NCI-H187 (cell line): ENCODE results near the gene OTOA.
"Not testable (repeated sequence)": the region's sequence is repeated elsewhere in the genome, so short reads cannot be mapped to it uniquely, and the experiment has no call there.

Experiments used
- DNase-seq, 2 experiments: peaks; one replicate each; lab custom pipeline; 2025; lab: John Stamatoyannopoulos, UW

OTOA gene

DNA sequence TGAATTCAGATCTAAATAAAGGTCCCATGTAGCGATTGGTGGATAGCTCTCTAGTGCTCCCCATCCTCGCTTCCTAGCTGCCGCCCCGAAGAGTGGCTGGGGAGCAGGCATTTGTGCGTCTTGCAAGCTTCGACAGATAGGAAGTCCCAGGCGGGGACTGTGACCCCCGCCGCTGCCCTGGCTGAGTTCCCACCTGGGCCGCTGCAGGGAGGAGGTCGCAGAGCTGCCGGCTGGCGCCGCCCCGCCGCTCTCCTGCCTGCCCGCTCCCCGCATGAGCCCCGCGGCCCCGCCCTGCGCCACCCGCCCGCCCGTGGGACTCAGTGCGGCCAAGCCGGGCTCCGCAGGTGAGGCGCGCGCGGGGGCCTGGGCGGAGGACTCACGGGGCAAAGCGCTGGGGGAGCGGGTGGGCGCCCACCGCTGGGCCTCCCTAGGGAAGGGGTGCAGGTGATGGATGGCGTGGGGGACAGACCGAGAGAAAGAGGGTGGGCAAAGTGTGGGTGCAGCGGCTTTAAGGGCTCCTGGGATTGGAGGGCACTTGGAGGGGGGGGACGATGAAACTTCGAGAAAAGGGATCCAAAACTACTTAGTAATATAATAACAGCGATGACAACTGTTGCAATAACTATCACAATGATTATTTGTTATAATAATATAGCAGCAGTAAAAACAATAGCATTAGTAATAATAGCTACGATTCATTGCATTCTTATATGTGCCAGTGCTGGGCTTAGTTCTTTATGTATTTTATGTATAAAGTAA lies at the start of gene OTOA:
TSS of gene OTOA (plus strand) at position 80 of the 759 bp plus-strand sequence. CDS start 14,547 bp downstream, outside the sequence.
- DNase-seq, result no peak

DNA sequence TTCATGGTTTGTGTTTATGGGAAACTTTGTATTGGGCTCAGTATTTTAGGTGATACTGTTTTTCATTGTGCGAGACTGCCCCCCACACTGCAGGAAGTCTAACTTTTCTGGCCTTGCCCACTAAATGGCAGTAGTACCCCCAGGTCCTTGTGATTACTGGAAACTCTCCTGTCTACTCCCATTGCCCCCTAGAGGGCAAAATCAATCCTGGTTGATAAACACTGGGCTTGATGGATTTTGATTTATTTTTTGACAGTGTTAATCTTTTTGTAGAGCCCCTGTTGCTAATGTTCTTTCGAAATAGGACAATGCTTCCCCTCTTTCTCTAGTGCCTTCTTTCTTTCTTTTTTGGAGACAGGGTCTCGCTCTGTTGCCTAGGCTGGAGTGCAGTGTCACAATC lies 48.9 kb upstream of the OTOA start:
- no peak for DNase-seq

DNA sequence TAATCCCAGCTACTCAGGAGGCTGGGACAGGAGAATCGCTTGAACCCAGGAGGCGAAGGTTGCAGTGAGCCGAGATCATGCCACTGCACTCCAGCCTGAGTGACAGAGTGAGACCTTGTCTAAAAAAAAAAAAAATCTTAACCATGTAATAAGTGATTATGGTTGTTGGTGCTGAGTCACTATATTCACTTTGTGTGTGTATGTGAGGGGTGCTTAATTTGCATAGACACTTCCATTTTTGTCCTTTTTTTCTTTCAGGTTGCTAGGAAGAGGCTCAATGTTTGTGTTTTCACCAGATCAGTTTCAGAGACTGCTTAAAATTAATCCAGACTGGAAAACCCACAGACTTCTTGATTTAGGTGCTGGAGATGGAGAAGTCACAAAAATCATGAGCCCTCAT lies 46.2 kb upstream of the OTOA start:
- no peak for DNase-seq

DNA sequence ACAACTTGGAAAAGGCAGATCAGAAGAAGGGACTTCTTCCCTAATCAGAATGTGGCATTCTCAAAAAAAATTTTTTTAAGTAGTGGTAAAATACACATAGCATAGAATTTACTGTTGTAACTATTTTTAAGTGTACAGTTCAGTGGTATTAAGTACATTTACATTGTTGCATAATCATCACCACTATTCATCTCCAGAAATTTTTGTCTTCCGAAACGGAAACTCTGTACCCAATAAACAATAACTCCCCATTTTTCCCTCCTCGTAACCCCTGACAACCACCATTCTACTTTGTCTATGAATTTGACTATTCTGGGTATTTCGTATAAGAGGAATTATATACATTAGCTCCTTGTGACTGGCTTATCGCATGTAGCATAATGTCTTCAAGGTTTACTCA lies 45.5 kb upstream of the OTOA start:
- no peak for DNase-seq

DNA sequence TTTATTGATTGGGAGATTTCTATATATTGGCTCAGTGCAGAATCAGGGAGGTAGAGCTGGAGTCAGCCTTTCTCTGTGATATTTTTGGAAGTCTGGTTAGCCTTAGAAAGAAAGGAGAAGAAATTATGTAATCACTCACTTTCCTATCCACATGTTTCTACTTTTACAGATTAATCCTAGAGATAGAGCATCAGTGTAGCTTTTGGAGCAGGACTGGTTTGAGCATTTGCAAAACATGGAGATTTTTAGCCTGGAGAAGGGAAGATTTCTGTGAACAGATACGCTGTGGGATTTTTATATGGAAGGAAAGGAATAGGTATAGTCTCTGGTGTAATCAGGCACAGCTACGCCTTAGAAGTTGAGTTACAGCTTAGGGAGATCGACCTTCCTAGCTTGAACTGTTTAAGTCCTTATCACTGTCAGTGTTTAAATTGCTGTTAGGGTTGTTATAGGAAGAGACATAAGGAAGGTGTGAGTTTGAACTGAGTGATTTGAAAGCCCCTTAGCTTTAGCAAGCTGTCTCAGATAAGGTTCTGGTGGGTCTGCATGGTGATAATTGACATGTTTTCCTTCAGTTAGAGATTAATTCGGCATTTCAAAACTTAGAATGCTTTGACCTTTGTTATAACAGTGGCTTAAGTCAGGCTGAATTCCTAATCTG lies 43.9 kb upstream of the OTOA start:
- DNase-seq, result no peak

DNA sequence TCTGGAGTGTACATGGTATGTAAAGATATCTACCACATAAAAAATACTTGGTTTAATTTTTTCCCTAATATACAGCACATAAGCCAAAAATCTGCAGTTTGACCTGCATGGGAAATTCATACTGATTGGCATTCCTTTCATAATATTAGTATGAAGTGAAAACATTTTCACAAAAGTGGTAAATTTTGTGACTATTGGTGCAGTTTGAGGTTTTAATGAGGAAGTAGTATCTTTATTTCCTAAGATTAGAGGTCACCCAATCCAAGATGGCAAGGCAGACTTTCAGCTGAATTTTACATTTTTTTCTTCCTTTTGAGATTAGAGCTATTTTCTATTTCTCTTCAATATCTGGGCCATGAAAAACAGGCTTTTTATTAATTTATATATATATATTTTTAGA lies 43.2 kb upstream of the OTOA start:
- DNase-seq, result no peak

DNA sequence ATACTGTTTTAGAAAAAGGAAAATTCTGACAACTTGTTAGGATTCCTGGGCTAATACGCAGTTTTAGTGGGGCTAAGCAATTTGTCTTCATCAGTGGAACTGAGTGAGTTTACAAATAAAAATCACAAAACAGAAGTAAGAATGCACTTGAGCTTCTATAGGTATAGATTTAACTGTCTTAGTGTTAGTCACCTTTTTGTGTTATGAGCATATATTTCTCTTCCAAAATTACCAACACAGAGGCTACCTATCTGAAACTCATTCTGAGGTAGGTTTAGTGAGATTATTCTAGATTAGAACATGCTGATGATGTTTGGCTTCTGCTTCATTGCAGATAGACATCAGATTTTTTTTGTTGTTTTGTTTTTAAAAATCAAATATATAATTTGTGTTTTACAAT lies 41.2 kb upstream of the OTOA start:
- no peak for DNase-seq

DNA sequence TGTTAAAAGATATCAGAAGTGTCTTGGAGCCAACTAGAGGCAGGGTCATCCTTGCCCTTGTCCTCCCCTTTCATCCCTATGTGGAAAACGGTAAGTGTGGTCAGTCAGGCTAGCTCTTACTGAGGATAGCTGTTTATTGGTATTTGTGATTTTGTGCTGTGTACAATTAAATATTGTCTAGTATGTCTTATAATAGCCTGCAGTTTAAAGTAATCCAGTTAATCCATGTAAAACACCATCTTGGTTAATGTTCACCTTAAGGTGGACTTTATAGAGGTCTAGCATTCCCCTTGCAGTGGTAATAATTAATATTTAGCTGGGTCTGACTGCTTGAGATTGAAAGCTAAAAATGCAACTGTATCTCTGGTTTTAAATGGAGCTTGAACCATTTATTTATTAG lies 38.7 kb upstream of the OTOA start:
- no peak for DNase-seq

DNA sequence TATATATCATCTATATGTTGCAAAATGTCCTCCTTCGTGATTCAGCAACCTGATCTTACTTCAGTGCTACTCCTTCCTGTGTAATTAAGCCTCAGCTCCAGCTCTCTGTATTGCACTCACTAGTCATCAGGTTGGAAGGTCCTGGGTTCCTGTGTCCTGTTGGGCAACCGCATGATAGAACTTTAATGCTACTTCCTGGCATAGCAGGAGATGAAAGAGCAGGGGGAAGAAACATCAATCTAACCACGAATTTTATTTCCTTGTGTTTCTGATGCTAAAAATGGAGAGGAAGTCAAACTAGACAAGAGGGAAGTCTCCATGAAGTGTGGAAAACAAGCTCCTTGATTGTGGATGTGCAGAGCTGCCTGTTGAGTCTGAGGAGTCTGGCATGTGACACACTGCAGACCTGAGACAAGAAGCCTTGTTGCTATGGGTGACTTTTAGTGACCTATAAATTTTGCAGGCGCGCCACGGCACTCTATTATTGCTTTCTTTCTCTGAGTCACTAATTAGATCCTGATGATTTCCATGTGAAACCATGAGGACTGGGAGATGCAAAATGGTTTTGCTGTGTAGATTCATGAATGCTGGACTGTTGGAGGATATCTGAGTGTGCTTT lies 37.0 kb upstream of the OTOA start:
- no peak for DNase-seq

DNA sequence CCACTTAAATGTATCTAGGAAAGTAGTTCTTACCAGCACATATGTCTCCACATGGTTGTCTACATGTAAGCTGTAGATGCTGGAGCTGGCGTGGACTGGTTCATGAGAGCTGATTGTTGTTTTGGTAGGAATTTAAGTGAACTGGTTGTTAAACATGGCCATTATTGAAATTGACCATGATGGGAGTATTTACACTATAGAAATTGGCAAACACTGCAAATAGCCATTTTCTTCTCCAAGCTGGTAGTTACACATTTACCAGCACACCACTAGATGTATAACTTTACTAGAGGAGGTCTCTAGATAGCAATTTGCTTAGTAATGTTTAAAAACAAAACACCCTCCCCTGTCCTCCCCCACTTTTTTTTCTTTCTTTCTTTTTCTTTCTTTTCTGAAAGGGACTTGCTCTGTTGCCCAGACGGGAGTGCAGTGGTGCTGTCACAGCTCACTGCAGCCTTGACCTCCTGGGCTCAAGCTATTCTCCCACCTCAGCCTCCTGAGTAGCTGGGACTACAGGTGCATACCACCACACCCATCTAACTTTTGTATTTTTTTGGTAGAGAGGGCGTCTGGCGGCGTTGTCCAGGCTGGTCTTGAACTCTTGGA lies 35.5 kb upstream of the OTOA start:
- DNase-seq, result no peak

DNA sequence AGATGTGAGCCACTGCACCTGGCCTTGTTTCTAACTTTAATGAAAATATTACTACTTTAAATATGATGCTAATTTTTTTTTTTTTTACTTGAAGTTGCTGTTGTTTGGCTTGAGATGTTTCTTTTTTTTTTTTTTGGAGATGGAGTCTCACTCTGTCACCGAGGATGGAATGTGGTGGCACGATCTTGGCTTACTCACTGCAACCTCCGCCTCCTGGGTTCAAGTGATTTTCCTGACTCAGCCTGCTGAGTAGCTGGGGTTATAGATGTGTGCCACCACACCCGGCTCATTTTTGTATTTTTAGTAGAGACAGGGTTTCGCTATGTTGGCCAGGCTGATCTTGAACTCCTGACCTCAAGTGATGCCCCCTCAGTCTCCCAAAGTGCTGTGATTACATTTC lies 35.0 kb upstream of the OTOA start:
- DNase-seq, result no peak

DNA sequence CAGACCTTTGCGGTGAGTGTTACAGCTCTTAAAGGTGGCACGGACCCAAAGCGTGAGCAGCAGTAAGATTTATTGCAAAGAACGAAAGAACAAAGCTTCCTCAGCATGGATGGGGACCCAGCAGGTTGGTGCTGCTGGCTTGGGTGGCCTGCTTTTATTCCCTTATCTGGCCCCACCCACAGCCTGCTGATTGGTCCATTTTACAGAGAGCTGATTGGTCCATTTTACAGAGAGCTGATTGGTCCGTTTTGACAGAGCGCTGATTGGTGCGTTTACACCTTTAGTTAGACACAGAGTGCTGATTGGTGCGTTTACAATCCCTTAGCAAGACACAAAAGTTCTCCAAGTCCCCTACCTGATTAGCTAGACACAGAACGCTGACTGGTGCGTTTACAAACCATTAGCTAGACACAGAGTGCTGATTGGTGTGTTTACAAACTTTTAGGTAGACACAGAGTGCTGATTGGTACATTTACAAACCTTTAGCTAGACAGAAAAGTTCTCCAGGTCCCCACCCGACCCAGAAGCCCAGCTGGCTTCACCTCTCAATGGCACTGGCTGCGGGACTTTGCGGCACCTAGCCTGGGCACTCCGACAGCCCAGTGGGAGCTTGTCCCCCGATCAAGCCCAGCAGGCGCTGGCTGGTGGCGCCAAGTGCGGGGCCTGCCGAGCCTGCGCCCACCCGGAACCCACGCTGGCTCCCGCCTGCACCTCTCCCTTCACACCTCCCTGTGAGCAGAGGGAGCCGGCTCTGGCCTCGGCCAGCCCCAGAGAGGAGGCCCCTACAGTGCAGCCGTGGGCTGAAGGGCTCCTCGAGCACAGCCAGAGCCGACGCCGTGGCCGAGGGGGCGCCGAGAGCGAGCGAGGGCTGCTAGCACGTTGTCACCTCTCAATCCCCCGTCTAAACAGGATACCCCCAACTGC lies 33.9 kb upstream of the OTOA start:
- DNase-seq, result not testable (repeated sequence)

DNA sequence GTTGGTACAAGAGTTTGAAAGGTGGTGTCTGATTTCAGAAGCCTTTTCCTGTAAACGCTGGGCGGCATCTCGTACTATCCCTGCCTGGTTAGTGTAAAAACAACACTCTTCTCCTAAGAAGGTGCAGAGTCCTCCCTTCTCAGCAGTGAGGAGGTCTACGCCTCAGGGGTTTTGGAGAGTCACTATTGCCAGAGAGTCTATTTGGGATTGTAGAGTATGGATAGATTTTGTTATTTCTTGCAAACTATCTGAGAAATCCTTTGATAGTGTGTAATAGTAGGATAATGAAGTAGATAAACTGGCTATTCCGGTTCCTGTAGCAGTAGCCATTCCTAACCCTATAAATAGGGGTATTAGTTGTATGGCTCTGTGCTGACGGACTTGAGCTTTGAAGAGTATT lies 32.9 kb upstream of the OTOA start:
- DNase-seq, result not testable (repeated sequence)

DNA sequence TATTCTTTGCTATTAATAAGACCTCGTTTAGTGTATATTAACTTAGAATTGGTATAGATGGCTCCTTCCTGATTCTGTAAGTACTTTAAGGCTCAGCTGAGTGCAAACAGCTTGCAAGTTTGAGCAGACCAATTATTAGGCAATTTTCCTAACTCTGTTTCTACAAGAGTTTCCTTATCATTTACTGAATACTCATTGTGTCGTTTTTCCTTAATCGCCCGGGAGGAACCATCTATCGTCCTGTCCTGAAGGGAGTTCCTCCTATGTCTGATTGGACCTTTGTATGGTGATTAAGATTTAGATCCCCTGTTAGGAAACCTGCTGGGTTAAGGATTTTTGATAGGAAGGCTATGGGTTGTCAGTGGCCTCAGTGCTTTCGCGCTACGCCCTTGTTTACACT lies 32.4 kb upstream of the OTOA start:
- DNase-seq, result not testable (repeated sequence)

DNA sequence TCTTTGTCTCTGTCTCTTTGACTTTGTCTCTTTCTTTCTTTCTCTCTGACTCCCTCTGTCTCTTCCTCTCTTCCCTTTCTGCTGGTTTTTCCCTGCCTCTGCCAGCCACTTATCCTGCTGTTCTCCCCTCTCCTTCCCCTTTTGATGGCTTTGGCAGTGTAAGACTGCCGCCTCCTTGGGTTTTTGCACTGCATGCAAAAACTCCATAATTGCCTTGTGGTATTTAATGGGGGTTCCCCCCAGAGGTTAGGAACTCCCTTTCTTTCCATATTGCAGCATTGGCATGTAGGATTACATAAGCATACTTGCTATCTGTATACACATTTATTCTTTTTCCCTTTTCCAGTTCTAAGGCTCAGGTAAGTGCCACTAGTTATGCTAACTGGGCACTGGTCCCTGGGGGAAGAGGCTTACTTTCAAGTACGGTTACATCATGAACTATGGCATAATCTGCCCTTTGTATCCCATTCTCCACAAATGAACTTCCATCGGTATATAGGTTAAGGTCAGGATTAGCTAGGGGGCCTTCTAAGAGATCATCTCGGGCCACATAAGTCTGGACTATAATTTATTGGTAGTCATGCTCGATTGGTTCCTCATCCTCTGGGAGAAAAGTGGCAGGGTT lies 31.7 kb upstream of the OTOA start:
- not testable (repeated sequence) for DNase-seq

DNA sequence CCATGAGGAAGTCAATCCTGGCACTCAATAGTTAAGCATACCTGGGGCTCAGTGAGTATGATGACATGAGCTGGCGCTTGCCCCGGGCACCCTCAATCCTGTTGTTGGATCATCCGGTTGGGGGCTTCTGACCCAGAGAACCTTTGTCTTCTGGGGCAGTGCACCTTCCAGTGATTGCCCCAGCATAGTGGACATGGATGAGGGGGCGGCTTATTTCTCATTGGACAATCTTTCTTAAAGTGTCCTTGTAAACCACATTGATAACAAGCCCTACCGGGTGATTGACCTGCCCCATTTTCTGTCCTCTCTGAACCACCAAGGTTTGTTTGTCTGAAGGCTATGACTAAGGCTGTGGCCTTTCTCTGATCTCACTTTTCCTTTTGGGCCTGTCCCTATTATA lies 29.6 kb upstream of the OTOA start:
- no peak for DNase-seq

DNA sequence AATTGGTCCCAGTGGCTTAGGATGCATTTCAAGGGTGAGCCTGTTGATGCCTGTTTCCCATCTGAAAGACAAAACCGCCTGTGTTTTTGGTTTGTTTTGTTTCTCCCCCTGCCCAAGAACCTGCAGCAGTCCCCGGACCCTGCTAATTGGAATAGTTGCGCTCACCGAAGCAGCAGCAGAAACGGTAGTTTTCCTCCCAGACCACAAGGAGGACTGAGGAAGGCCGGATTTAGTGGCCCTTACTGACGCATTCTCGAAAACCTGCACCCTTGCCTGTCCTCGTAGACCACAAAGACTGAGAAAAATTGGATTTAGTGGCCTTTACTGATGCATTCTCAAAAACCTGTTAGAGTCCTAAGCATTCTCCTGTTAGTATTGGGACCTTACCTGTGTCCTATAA lies 28.1 kb upstream of the OTOA start:
- not testable (repeated sequence) for DNase-seq

DNA sequence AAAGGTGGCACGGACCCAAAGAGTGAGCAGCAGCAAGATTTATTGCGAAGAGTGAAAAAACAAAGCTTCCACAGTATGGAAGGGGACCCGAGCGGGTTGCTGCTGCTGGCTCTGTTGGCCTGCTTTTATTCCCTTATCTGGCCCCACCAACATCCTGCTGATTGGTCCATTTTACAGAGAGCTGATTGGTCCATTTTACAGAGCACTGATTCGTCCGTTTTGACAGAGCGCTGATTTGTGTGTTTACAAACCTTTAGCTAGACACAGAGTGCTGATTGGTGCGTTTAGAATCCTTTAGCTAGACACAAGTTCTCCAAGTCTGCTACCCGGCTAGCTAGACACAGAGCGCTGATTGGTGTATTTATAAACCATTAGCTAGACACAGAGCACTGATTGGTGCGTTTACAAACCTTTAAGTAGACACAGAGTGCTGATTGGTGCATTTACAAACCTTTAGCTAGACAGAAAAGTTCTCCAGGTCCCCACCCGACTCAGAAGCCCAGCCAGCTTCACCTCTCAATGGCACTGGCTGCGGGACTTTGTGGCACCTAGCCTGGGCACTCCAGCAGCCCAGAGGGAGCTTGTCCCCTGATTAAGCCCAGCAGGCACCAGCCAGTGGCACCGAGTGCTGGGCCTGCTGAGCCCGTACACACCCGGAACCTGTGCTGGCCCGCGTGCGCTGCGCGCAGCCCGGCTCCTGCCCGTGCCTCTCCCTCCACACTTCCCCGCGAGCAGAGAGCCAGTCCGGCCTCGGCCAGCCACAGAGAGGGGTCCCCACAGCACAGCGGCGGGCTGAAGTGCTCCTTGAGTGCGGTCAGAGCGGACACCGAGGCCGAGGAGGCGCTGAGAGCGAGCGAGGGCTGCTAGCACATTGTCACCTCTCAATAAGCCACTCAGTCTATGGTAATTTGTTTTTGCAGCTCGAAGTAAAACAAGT lies 26.5 kb upstream of the OTOA start:
- DNase-seq, result no peak

DNA sequence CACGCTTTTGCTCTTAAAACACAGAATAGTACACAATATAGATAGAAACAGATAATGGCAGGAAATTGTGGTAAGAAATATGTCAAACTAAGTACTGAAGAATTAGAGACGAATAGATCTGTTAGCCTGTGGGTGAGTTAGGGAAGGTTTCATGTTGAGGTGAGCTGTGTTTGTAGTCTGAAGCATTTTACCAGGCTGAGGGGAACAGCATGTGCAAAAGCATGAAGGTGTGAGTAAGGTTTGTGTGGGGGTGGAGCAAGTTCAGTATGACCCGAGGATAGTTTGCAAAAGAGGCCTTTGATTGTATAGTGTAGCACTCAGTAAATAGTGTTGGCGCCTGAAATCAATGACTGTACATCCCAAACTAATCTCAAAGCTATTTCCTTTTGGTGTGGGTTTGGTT lies 25.2 kb upstream of the OTOA start:
- no peak for DNase-seq

DNA sequence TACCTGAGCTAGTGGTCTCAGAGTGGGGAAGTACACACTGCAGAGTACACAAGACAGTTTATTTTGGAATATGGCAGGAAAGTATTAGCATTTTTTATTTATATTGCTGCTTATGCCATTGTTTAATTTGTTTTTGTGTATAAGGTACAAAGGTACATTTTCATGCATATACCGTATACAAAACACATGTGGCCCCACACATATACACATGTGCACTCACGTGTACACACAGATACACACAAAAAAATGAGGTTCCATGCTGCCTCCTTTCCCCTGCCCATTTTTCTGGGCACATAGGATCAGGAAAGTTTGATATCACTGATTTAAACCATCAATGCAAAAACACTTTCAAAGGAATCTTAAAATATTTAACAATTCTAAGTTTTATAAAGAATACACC lies 24.3 kb upstream of the OTOA start:
- DNase-seq, result no peak
